ENCODE data around the gene GOLIM4. TPM values are rescaled to one million over a fixed set of nuclear protein-coding genes. Genes with fewer than 3 reads are reported as not detected.
A peak's percentile ranks its signal among the peaks of the same experiment; 100 is the strongest.

GOLIM4 gene
- polyA plus RNA-seq, 2 of the 4 experiments (the other 2 are of a cell fraction): 22.4 to 23.6 TPM

- Histone ChIP-seq H3K4me1 (peaks cover 47% of the 10 kb centered on the region), H3K4me2 (peak overlapping the region; percentile 72), H3K4me3 (peak overlapping the region; percentile 76), H3K9me3 (no peaks in the 10 kb centered on the region), H3K27ac (peak overlapping the region; percentile 86 to 95)
- DNase-seq (ENCODE audit: low read depth in 1 of 2, low spot score in 1 of 2) (peak; percentile 44 to 71), FAIRE-seq (no peak), ATAC-seq (peak; percentile 66 to 70)
- POLR2A ChIA-PET: no interaction called here
- CTCF ChIA-PET: interaction anchor here (1.0 to 1.3 kb wide), 3 partner anchors 21 to 71 kb away, joined by 3 to 6 read pairs (median 4); no protein-coding TSS in a partner anchor
- TF ChIP-seq BCL3 (IDR thresholded peaks at IDR 0.05) (0 out of 3 replicates have a peak, but pooled peaks have one; percentile 21), POLR2A (IDR thresholded peaks at IDR 0.05; ENCODE audit: low read length) (peak; percentile 4; the same call in 1 of the 2 replicates), GATA3 (IDR thresholded peaks at IDR 0.05; ENCODE audit: borderline replicate concordance) (no peak)
- 0% methylated on average over 4 of the region's 70 CpGs for WGBS (ENCODE audit: missing lambda C conversion rate)
Measured at GRCh38 chr3:168094877-168095610, 680 bp downstream of the GOLIM4 start.

GRCh38 chr3:168094580-168094876 lies 1.2 kb downstream of the GOLIM4 start:
- H3K4me1 ChIP-seq: peaks cover 47% of the 10 kb centered on the region
- no peaks in the 10 kb centered on the region for H3K9me3 ChIP-seq
- no peak for DNase-seq (ENCODE audit: low read depth in 1 of 2, low spot score in 1 of 2)
- peak overlapping the region; percentile 76 for H3K4me3 ChIP-seq
- CTCF ChIA-PET: interaction anchor here (0.7 to 1.3 kb wide), 5 partner anchors 21 to 72 kb away, joined by 3 to 6 read pairs (median 3); no protein-coding TSS in a partner anchor
- no peak; a peak in 1 of 6 replicates for ATAC-seq
- H3K4me2 ChIP-seq: peak overlapping the region; percentile 72
- POLR2A ChIA-PET: no interaction called here
- H3K27ac ChIP-seq: peak overlapping the region; percentile 86 to 95
- WGBS (ENCODE audit: missing lambda C conversion rate): 2% methylated on average over 6 of the region's 9 CpGs
- TF ChIP-seq RAD21 (conservative IDR thresholded peaks at IDR 0.05 in 1 of 2, IDR thresholded peaks at IDR 0.05 in 1 of 2) (no peak), EHMT2 (IDR thresholded peaks at IDR 0.05; ENCODE audit: low read depth) (no peak), ZC3H11A (IDR thresholded peaks at IDR 0.05) (no peak), HOXB5 (CRISPR knock-in tag; IDR thresholded peaks at IDR 0.05) (no peak), FOXS1 (CRISPR knock-in tag; IDR thresholded peaks at IDR 0.05) (no peak)
- FAIRE-seq: no peak

GRCh38 chr3:168093790-168094189 lies 1.9 kb downstream of the GOLIM4 start:
- FAIRE-seq (no peak), DNase-seq (ENCODE audit: low read depth in 1 of 2, low spot score in 1 of 2) (no peak), ATAC-seq (no peak)
- TF ChIP-seq MAFK (IDR thresholded peaks at IDR 0.05; ENCODE audit: partially characterized antibody) (peak; percentile 28), MAX (IDR thresholded peaks at IDR 0.05) (no peak), POLR2A (IDR thresholded peaks at IDR 0.05; ENCODE audit: low read length) (no peak)
- Histone ChIP-seq H3K4me2 (peak overlapping the region; percentile 72), H3K9me3 (no peaks in the 10 kb centered on the region), H3K4me3 (peak overlapping the region; percentile 76; the same call in 2 of the 3 replicates), H3K4me1 (peaks cover 53% of the 10 kb centered on the region), H3K27ac (0 out of 6 replicates have a peak overlapping the region, but pooled peaks of 1 of the 2 experiments have one; percentile 15)
- 59% methylated on average over 3 of the region's 3 CpGs for WGBS (ENCODE audit: missing lambda C conversion rate)
- CTCF ChIA-PET: interaction anchor here (0.7 to 1.3 kb wide), 4 partner anchors 36 to 72 kb away, joined by 3 to 6 read pairs (median 3); no protein-coding TSS in a partner anchor
- POLR2A ChIA-PET: no interaction called here

GRCh38 chr3:168093229-168093628 lies 2.5 kb downstream of the GOLIM4 start:
- TF ChIP-seq USF2 (IDR thresholded peaks at IDR 0.05) (no peak), SREBF2 (IDR thresholded peaks at IDR 0.05) (no peak), JUNB (IDR thresholded peaks at IDR 0.05) (no peak), GATA3 (IDR thresholded peaks at IDR 0.05; ENCODE audit: borderline replicate concordance) (no peak), ZC3H11A (IDR thresholded peaks at IDR 0.05) (no peak), FOSB (CRISPR knock-in tag; IDR thresholded peaks at IDR 0.05) (no peak)
- no peaks in the 10 kb centered on the region for H3K9me3 ChIP-seq
- CTCF ChIA-PET: interaction anchor here (1.3 kb wide), 1 partner anchor 38 kb away, joined by 3 read pairs; no protein-coding TSS in a partner anchor
- H3K27ac ChIP-seq: 0 out of 6 replicates have a peak overlapping the region, but pooled peaks of 1 of the 2 experiments have one; percentile 15
- FAIRE-seq: no peak
- WGBS (ENCODE audit: missing lambda C conversion rate): 86% methylated on average over 2 of the region's 2 CpGs
- H3K4me3 ChIP-seq: peak overlapping the region; percentile 76; the same call in 1 of the 3 replicates
- no peak for ATAC-seq
- peak overlapping the region; percentile 72 for H3K4me2 ChIP-seq
- H3K4me1 ChIP-seq: peaks cover 59% of the 10 kb centered on the region
- no peak for DNase-seq (ENCODE audit: low read depth in 1 of 2, low spot score in 1 of 2)
- POLR2A ChIA-PET: no interaction called here

Data from A549 (cell line).